Astrocyte (in vitro differentiated cells and primary cell): Measurements from ENCODE around the gene GPD1. TPM values are rescaled to one million over a fixed set of nuclear protein-coding genes. Genes with fewer than 3 reads are reported as not detected.
"Not testable (repeated sequence)": the region's sequence is repeated elsewhere in the genome, so short reads cannot be mapped to it uniquely, and the experiment has no call there.

ENCODE experiments used
- DNase-seq: peaks from one replicate; pipeline ENCODE4 v3.0.0-alpha.2; 2010; ENCODE audit warnings: low read depth
- FAIRE-seq: peaks from 2 replicates; lab custom pipeline; 2011; peaks lifted over from hg19 to GRCh38; lab: Jason Lieb, UNC
- H2AFZ ChIP-seq: 2 replicates; pipeline ENCODE4 v1.6.0; 2012; ENCODE audit warnings: low read depth, low read length, inconsistent platforms
- H3K27ac ChIP-seq: 2 replicates; pipeline ENCODE4 v1.5.1; 2011; ENCODE audit warnings: low read depth, low read length, inconsistent platforms
- H3K27me3 ChIP-seq: 2 replicates; pipeline ENCODE4 v1.6.0; 2011; ENCODE audit warnings: low read length, inconsistent platforms; ENCODE audit not compliant: insufficient read depth
- H3K36me3 ChIP-seq: 2 replicates; pipeline ENCODE4 v1.5.1; 2011; ENCODE audit warnings: low read length, inconsistent platforms; ENCODE audit not compliant: insufficient read depth
- H3K4me1 ChIP-seq: 2 replicates; pipeline ENCODE4 v1.5.1; 2011; ENCODE audit warnings: low read length, inconsistent platforms; ENCODE audit not compliant: insufficient read depth
- H3K4me2 ChIP-seq: 2 replicates; pipeline ENCODE4 v1.6.0; 2012; ENCODE audit warnings: low read length, inconsistent platforms
- H3K4me3 ChIP-seq: 2 replicates; pipeline ENCODE4 v1.5.1; 2011; ENCODE audit warnings: low read depth, mild to moderate bottlenecking, low read length, inconsistent platforms; ENCODE audit not compliant: insufficient read depth
- H3K79me2 ChIP-seq: 2 replicates; pipeline ENCODE4 v1.6.0; 2012; ENCODE audit warnings: mild to moderate bottlenecking, low read length, inconsistent platforms; ENCODE audit not compliant: insufficient read depth
- H3K9ac ChIP-seq: 2 replicates; pipeline ENCODE4 v1.6.0; 2012; ENCODE audit warnings: mild to moderate bottlenecking, low read length, inconsistent platforms
- H3K9me3 ChIP-seq: 2 replicates; pipeline ENCODE4 v1.5.1; 2012; ENCODE audit warnings: low read depth, mild to moderate bottlenecking, low read length, inconsistent platforms; ENCODE audit not compliant: insufficient read depth
- H4K20me1 ChIP-seq: 2 replicates; pipeline ENCODE4 v1.6.0; 2012; ENCODE audit warnings: low read length, inconsistent platforms; ENCODE audit not compliant: insufficient read depth
- H3K27ac Mint-ChIP-seq: one replicate; pipeline ENCODE4 v1.8.0; 2021; ENCODE audit warnings: mild to moderate bottlenecking, mixed read lengths; ENCODE audit not compliant: unreplicated experiment
- H3K27me3 Mint-ChIP-seq: one replicate; pipeline ENCODE4 v1.8.0; 2021; ENCODE audit warnings: low read depth, mixed read lengths; ENCODE audit not compliant: unreplicated experiment
- H3K36me3 Mint-ChIP-seq: one replicate; pipeline ENCODE4 v1.8.0; 2021; ENCODE audit warnings: low read depth, mixed read lengths; ENCODE audit not compliant: unreplicated experiment
- H3K4me1 Mint-ChIP-seq: one replicate; pipeline ENCODE4 v1.8.0; 2021; ENCODE audit warnings: low read depth, mixed read lengths; ENCODE audit not compliant: unreplicated experiment
- H3K4me3 Mint-ChIP-seq: one replicate; pipeline ENCODE4 v1.8.0; 2021; ENCODE audit warnings: mild to moderate bottlenecking, moderate library complexity, mixed read lengths; ENCODE audit not compliant: unreplicated experiment
- H3K9me3 Mint-ChIP-seq: one replicate; pipeline ENCODE4 v1.8.0; 2021; ENCODE audit warnings: mild to moderate bottlenecking, mixed read lengths; ENCODE audit not compliant: unreplicated experiment
- CTCF ChIP-seq: IDR thresholded peaks from 2 replicates; pipeline ENCODE4 v1.5.1; 2011; ENCODE audit warnings: low read depth, mild to moderate bottlenecking, inconsistent platforms, low read length, moderate library complexity; ENCODE audit not compliant: insufficient read depth
- EZH2 ChIP-seq: IDR thresholded peaks from 2 replicates; pipeline ENCODE4 v1.6.1; 2012; ENCODE audit warnings: mild to moderate bottlenecking, low read length, inconsistent platforms; ENCODE audit not compliant: insufficient read depth
- total RNA-seq: library from RNA; stranded (reverse); gene quantifications from 2 replicates; pipeline ENCODE4 v1.2.1, GENCODE V29; 2021

The GPD1 gene
- total RNA-seq, 1 donor from 2014 or later: 0.59 TPM

- H3K4me3 ChIP-seq: no peak overlapping the region
- no peak for TF ChIP-seq CTCF
- no peak for TF ChIP-seq EZH2
- no peak overlapping the region for H3K4me3 Mint-ChIP-seq
- peaks cover 11% of the 10 kb centered on the region for H3K4me1 Mint-ChIP-seq
- H3K36me3 ChIP-seq: no peaks in the 10 kb centered on the region
- no peaks in the 10 kb centered on the region for H3K36me3 Mint-ChIP-seq
- H3K9ac ChIP-seq: no peak overlapping the region
- H3K9me3 Mint-ChIP-seq: no peaks in the 10 kb centered on the region
- H3K27me3 ChIP-seq: no peaks in the 10 kb centered on the region
- H3K4me1 ChIP-seq: no peaks in the 10 kb centered on the region
- FAIRE-seq: no peak
- DNase-seq: no peak
- no peak overlapping the region for H3K27ac ChIP-seq
- peaks cover 60% of the 10 kb centered on the region for H4K20me1 ChIP-seq
- no peaks in the 10 kb centered on the region for H3K9me3 ChIP-seq
- no peaks in the 10 kb centered on the region for H3K27me3 Mint-ChIP-seq
- no peak overlapping the region for H3K27ac Mint-ChIP-seq
- peaks cover 86% of the 10 kb centered on the region for H3K79me2 ChIP-seq
- H3K4me2 ChIP-seq: no peak overlapping the region
- no peak overlapping the region for H2AFZ ChIP-seq
These were observed 45.5 kb downstream of the GPD1 start for GRCh38 chr12:50149311-50149710.

GRCh38 chr12:50151047-50151687, 47.4 kb downstream of the GPD1 start:
- H3K79me2 ChIP-seq: peaks cover 82% of the 10 kb centered on the region
- DNase-seq: peak; percentile 49
- H3K4me2 ChIP-seq: no peak overlapping the region
- Mint-ChIP-seq H3K4me3 (no peak overlapping the region), H3K9me3 (no peaks in the 10 kb centered on the region), H3K4me1 (peaks cover 10% of the 10 kb centered on the region), H3K27me3 (no peaks in the 10 kb centered on the region), H3K36me3 (no peaks in the 10 kb centered on the region), H3K27ac (no peak overlapping the region)
- no peak overlapping the region for H3K27ac ChIP-seq
- no peak overlapping the region for H3K4me3 ChIP-seq
- no peaks in the 10 kb centered on the region for H3K27me3 ChIP-seq
- H3K9me3 ChIP-seq: no peaks in the 10 kb centered on the region
- H3K4me1 ChIP-seq: no peaks in the 10 kb centered on the region
- peaks cover 49% of the 10 kb centered on the region for H4K20me1 ChIP-seq
- FAIRE-seq: no peak
- no peak overlapping the region for H2AFZ ChIP-seq
- H3K9ac ChIP-seq: no peak overlapping the region
- TF ChIP-seq CTCF: no peak
- TF ChIP-seq EZH2: no peak
- no peaks in the 10 kb centered on the region for H3K36me3 ChIP-seq

GRCh38 chr12:50154947-50155346, 51.1 kb downstream of the GPD1 start:
- not testable (repeated sequence) for DNase-seq, H3K27ac ChIP-seq, H3K4me2 ChIP-seq, H3K27me3 Mint-ChIP-seq, H3K4me3 ChIP-seq, H3K9me3 ChIP-seq, H3K4me3 Mint-ChIP-seq, FAIRE-seq, H3K27ac Mint-ChIP-seq, H3K9ac ChIP-seq, H2AFZ ChIP-seq, H3K36me3 ChIP-seq, H3K27me3 ChIP-seq, H3K9me3 Mint-ChIP-seq, H3K36me3 Mint-ChIP-seq
- peaks cover 86% of the 10 kb centered on the region for H3K79me2 ChIP-seq
- peaks cover 59% of the 10 kb centered on the region for H4K20me1 ChIP-seq
- H3K4me1 ChIP-seq: peaks cover 10% of the 10 kb centered on the region
- H3K4me1 Mint-ChIP-seq: peaks cover 17% of the 10 kb centered on the region
